GM18907 (cell line): Measurements from ENCODE around the gene ELMO1.

Experiments used
- ATAC-seq: cut with Tn5 transposase; IDR thresholded peaks from one replicate; pipeline ENCODE4 v1.9.1; 2021; ENCODE audit warnings: mild to moderate bottlenecking, moderate library complexity; ENCODE audit not compliant: unreplicated experiment

Gene ELMO1

DNA sequence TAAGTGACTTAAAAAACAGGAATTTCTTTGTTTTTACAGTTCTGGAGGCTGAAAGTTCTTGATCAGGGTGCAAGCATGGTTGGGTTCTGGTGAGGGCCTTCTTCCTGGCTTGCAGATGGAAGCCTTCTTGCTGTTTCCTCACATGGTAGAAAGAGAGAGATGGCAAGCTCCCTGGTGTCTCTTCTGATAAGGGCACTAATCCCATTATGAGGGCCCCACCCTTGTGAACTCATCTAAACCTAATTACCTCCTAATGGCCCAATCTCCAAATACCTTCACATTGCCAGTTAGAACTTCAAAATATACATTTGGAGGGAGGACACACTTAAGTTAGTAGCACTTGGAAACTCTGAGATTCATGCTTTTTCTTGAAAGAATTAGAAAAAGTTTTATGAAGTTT is 410.0 kb downstream of the ELMO1 start:
- no peak for ATAC-seq

DNA sequence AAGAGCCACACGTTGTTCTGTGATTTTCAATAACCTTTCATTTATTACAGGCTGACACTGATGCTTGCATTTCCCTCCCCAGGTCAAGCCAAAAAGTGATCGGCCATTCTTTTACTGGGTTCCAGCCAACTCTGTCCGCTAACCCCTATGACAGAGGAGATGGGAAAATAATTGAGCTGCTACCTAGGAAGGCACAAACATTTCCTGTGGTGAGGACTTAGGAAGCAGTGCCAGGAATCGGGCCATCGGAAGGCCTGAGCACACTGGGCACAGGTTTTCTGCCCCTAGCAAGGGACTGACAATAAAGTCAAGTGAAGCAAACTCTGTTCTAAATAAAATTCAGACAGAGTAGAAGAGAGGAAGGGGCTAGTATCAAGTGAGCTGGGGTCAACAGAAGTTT is 411.4 kb downstream of the ELMO1 start:
- no peak for ATAC-seq

- ATAC-seq = no peak
These were observed 413.0 kb downstream of the ELMO1 start for GRCh38 chr7:37035631-37036030.

DNA sequence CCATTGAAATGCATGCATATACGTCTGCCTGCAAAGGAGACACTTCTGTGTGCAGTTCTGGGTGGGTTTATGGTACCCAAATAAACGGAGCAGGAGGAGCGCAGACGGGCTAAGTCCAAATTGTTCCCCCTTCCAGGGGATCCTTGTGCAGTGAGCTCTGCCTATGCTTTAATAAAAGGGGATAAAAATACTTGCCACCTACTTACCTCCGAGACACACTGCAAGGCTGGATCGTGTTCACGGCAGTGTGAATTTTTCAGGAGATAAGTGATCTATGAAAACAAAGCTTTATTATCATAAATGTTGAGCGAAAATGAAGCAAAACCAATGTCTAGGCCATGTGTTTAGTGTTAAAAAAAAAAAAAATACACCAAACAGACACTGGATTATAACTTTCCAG is 415.5 kb downstream of the ELMO1 start:
- ATAC-seq = no peak

GRCh38 chr7:37032258-37032601 is 416.4 kb downstream of the ELMO1 start:
- ATAC-seq = no peak

- no peak for ATAC-seq
These were observed 416.9 kb downstream of the ELMO1 start for GRCh38 chr7:37031571-37032257.

GRCh38 chr7:37028909-37029440 is 419.7 kb downstream of the ELMO1 start:
- no peak for ATAC-seq

DNA sequence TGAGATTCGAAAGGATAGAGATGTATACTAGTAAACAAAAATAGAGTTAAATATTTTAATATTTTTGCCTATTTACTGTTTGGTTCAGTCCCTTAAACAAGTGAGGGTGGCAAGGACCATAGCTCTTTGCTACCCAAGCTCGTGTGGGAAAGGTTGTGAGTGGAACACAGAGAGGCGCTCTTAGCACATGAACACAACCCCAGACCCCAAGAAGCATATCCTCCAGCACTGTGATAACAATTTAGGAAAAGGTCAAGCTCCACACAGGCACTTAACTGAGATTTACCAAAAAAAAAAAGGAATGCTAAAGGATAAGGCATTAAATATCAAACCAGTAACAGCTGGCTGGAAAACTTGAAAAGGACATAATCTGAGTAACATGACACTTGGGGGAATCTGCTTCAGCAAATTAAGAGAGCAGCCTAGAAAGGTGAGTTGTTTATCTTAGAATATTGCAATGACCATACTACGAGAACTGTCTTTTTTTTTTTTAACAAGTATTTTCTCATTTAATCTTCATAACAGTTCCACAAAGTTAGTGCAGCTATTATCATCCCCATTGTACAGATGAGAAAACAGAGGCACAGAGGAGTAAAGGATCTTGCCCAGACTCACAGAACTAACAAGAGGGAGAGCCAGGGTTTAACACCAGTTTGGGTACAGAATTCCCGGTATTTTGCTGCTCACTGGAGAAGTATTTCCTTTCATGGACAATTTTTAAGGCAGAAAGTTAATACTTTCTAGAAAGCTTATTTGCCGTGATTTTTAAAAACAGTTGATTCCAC is 420.9 kb downstream of the ELMO1 start:
- no peak for ATAC-seq

GRCh38 chr7:37027104-37027503 is 421.6 kb downstream of the ELMO1 start:
- no peak for ATAC-seq

- peak; percentile 53 for ATAC-seq
These were observed 429.7 kb downstream of the ELMO1 start for GRCh38 chr7:37018954-37019353.

DNA sequence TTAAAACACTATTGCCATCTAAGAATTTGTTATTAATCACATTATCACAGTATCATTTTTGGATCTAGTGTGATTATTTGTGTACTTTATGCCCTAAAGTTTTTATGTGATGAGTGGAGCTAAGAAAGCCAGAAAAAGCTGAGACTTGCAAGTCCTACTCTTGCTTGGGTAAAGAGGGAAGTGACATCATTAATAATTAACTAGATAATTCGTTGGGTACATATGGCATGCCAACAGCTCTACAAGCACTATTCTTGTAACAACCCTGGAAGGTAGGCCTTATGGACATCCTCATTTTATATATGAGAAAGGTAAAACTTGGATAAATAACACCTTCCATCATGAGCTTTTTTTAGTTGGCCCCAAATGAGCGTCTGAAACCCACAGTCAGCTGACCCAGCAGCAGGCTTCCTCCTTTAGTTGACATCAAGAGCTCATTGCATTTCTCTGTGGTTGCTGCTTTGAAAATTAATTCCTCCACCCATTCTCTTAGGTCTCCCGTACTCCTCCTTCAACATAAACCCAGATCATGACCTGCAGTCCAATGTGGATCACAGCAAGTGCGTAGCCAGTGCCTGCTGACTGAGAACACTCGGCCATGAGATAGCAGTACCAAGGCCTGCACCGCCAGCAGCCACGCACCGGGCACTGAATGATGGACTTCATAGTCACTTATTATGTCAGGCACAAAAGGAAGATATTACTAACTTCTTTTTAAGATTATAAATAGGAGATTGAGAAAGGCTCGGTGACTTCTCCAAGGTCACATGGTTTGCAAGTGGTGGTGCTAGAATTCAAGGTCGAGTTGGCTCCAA is 432.4 kb downstream of the ELMO1 start:
- peak; percentile 57 for ATAC-seq

DNA sequence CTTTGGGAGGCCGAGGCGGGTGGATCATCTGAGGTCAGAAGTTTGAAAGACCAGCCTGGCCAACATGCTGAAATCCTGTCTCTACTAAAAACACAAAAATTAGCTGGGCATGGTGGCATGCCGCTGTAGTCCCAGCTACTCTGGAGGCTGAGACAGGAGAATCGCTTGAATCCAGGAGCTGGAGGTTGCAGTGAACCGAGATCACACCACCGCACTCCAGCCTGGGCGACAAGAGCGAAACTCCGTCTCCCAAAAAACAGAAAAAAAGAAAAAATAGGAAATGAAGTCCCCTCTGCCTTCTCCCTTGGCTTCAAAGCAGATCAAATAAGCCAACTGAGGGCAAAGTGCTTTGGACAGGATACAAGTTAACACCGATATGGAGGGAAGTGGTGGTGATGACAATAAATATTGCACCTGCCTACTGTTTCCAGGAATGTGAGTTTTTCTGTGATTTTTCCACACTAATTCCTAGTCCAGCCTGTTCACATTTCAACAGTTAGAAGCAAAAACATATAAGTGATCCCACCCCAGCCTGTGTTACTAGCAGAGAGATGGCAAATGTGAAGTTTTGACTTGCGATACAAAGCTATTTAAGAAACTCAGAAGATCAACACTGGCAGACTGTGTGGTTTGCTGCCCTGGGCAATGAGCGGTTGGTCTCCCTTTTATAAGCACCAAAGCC is 433.2 kb downstream of the ELMO1 start:
- ATAC-seq = no peak

DNA sequence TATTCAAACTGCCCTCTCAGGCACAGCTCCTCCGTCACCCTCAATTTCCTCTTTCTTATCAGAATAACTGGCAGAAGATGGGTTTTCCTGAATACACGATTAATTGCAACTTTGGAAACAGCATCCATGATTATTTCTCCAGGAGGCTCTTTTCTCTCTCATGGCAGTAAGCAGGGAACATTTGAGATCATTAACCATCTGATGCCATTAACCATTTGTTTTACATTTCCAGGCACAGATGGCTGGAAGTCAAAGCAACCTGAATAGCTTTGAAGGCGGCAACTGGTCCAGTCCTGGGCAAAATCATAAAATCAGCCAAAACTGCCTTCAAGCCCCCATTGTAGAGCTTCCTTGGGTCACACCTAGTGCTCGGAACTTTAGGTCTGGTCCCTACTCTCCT is 434.9 kb downstream of the ELMO1 start:
- ATAC-seq = no peak

DNA sequence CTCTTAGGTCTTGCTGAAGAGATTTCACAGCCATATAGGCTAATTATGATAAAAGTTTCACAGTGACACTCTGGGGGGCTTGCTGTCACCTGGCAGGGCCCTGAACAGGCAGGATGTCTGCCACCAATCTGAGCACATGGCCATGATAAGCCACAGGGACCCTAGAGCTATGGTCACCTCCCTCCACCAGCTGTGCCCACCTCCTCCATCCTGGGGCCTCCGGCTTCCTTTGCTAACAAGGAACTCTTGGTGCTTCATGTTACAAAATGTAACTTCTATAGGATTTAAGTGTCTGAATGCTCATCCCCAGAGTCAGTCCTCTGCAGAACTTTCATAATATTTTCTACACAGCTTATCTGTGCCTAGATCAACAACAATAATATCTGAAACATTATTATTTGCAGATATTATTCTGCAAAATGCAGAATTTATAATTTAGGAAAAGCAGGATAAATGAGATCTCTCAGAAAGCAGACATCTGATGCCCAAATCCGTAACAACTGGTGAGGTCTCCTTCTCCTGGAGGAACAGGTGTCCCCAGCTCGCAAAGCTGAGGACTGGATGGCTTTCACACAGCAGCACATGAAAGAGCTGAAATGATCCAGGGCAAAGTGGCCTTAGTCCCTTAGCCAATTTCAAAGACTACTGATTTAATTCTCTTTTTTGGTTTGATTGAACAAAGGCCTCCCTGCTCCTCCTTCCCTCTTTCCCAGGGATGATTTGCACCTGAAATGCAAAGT is 437.3 kb downstream of the ELMO1 start:
- no peak for ATAC-seq

DNA sequence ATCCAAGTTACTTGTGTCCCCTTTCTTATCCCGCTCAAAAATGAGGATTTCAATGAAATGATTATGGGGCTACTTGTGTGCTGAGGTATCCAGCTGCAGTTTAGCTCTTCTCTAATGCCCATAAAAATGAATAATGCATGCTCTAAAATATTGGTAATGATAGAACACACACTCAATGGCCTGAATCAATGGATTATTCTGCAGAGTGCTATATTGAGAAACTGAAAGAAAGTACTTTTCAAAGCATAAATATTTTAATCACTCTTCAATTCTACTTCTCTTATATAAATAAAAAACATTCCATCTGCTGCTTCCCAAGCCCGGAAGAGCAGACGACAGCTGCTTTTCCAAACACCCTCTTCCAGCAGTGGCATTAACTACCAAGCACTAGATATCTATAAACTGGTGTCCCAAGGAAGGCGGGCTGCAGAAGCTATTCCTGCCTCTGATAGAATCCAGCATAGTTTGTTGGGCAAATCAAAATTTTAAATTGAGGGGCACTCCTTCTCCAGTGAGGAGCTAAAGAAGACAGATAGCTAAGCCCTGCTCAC is 439.5 kb downstream of the ELMO1 start:
- no peak for ATAC-seq

- ATAC-seq = no peak
These were observed 441.0 kb downstream of the ELMO1 start for GRCh38 chr7:37007691-37008090.

DNA sequence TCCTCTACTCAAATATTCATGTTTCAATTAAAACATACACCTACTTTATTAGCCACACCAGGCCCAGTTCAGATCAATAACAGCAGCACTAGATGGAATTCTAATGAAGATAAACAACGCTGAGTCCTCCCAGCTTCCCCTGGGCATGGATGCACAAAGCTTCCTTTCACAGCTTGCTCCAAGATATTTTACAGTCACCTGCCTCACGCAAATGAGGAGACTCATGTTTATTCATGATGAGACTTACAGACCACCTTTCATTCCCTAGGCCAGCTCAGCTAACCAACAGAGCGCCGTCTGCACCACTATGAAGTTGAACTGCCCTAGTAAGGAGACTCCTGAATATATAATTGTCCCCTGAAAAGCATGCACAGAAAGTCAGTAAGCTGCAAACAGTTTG is 441.4 kb downstream of the ELMO1 start:
- no peak for ATAC-seq

DNA sequence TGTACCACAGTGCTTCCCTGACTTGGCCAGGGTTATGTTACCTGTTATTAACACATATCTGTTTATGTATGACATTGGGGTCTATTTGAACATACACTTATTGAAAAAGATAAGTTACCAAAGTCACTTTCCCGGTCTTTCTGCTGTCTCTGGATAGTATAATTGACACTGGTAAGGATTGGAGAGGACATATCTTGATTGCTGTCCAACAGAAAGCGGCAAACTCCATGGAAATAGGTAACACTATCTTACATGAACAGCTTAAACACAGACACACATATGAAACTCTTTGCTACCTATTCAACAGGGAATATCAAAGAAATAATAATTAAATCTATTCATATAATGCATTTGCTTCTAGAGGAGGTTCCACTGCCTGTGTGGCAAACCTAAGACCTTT is 441.9 kb downstream of the ELMO1 start:
- no peak for ATAC-seq

DNA sequence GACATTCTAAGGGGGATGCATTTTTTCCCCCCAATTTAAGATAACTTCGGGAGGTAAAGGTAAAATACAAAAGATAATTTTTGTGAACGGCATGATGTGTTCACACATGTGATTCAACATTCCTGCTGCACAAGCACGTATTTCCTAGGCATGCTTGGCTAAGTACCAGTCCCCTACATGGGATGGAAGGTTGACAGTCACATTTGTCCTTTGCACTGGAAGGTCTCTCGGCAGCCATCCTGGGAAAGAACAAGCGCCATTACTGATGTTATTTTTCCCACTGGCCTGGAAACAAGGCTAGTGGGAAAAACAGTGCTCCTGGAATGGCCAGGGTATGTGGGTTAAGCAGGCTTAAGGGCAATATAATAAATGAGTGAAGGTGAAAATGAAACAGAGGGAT is 448.2 kb downstream of the ELMO1 start:
- no peak for ATAC-seq
